Activated T-helper 9 cell treated with anti-CD3 and anti-CD28 coated beads, Interleukin-2, amount 50 U/mL, for 16 hours (primary cell): ENCODE measurements around the gene FOXP1.

ENCODE experiments used
- DNase-seq: peaks from one replicate; pipeline ENCODE4 v3.0.0-alpha.2; 2020; ENCODE audit warnings: low read depth

Gene FOXP1

GRCh38 chr3:71505767-71506350 lies 77.7 kb downstream of the FOXP1 start:
- no peak for DNase-seq

GRCh38 chr3:71504250-71505036 lies 79.1 kb downstream of the FOXP1 start:
- DNase-seq: peak; percentile 43

- DNase-seq: no peak
Observed at GRCh38 chr3:71503525-71504249, 79.8 kb downstream of the FOXP1 start.

GRCh38 chr3:71502066-71502625 lies 81.4 kb downstream of the FOXP1 start:
- no peak for DNase-seq

GRCh38 chr3:71500696-71501095 lies 82.8 kb downstream of the FOXP1 start:
- no peak for DNase-seq

GRCh38 chr3:71499227-71499876 lies 84.2 kb downstream of the FOXP1 start:
- no peak for DNase-seq

- DNase-seq: no peak
Observed at GRCh38 chr3:71498543-71498942, 85.0 kb downstream of the FOXP1 start.

- DNase-seq: no peak
Observed at GRCh38 chr3:71497971-71498444, 85.5 kb downstream of the FOXP1 start.

- DNase-seq: no peak
Observed at GRCh38 chr3:71497367-71497897, 86.1 kb downstream of the FOXP1 start.

- DNase-seq: no peak
Observed at GRCh38 chr3:71495708-71496472, 87.6 kb downstream of the FOXP1 start.

GRCh38 chr3:71494212-71494611 lies 89.3 kb downstream of the FOXP1 start:
- no peak for DNase-seq

- DNase-seq: no peak
Observed at GRCh38 chr3:71492974-71493771, 90.4 kb downstream of the FOXP1 start.

- DNase-seq: no peak
Observed at GRCh38 chr3:71492566-71492965, 91.0 kb downstream of the FOXP1 start.

- DNase-seq: no peak
Observed at GRCh38 chr3:71491154-71491752, 92.3 kb downstream of the FOXP1 start.

- no peak for DNase-seq
Observed at GRCh38 chr3:71490692-71491091, 92.8 kb downstream of the FOXP1 start.

- no peak for DNase-seq
Observed at GRCh38 chr3:71489315-71489761, 94.2 kb downstream of the FOXP1 start.

GRCh38 chr3:71488882-71489281 lies 94.6 kb downstream of the FOXP1 start:
- DNase-seq: no peak

GRCh38 chr3:71488391-71488809 lies 95.1 kb downstream of the FOXP1 start:
- DNase-seq: no peak

GRCh38 chr3:71487418-71487817 lies 96.1 kb downstream of the FOXP1 start:
- no peak for DNase-seq

GRCh38 chr3:71486831-71487230 lies 96.7 kb downstream of the FOXP1 start:
- DNase-seq: no peak
